OCI-LY7 (cell line): ENCODE measurements around the gene WSB1. TPM values are rescaled to one million over a fixed set of nuclear protein-coding genes. Genes with fewer than 3 reads are reported as not detected.

Experiments used
- BruUV-seq: library from RNA; stranded (reverse); fragments of 400-500 nt; replicated peaks from 2 replicates; lab custom pipeline; 2021; lab: Mats Ljungman, UMichigan
- CTCF ChIA-PET: fragments of 300-600 bp; sonication (Branson Sonifier 250); formaldehyde crosslinking; loops from one replicate; lab custom pipeline; 2022; ENCODE audit warnings: antibody characterized with exemption; ENCODE audit not compliant: unreplicated experiment; lab: Charles Lee
- POLR2A ChIA-PET: fragments of 300-600 bp; sonication (Branson Sonifier 250); formaldehyde crosslinking; loops from one replicate; lab custom pipeline; 2022; ENCODE audit warnings: antibody characterized with exemption; lab: Charles Lee
- DNase-seq: peaks from one replicate; pipeline ENCODE4 v3.0.0-alpha.2; 2015; ENCODE audit warnings: low spot score
- H2AFZ ChIP-seq: fragments of 200-600 bp; sonication (generic), shearing (Covaris generic); 2 replicates; pipeline ENCODE4 v1.6.1; 2014; ENCODE audit warnings: mild to moderate bottlenecking, antibody characterized with exemption, low read length, moderate library complexity
- H3K27ac ChIP-seq: fragments of 200-600 bp; sonication (generic); 2 replicates; pipeline ENCODE4 v1.5.1; 2014; ENCODE audit warnings: mixed run types, low read depth, mild to moderate bottlenecking, moderate library complexity, low read length, inconsistent platforms; ENCODE audit not compliant: poor library complexity, severe bottlenecking
- H3K36me3 ChIP-seq: fragments of 200-600 bp; sonication (generic); 2 replicates; pipeline ENCODE4 v1.6.1; 2014; ENCODE audit warnings: mild to moderate bottlenecking, antibody characterized with exemption, low read length, moderate library complexity, mixed read lengths; ENCODE audit not compliant: insufficient read depth
- H3K4me1 ChIP-seq: fragments of 200-600 bp; sonication (generic); 2 replicates; pipeline ENCODE4 v1.5.1; 2014; ENCODE audit warnings: mild to moderate bottlenecking, low read length; ENCODE audit not compliant: insufficient read depth, poor library complexity, severe bottlenecking
- H3K4me2 ChIP-seq: fragments of 200-600 bp; sonication (generic); 2 replicates; pipeline ENCODE4 v1.6.1; 2014; ENCODE audit warnings: mild to moderate bottlenecking, low read length
- H3K4me3 ChIP-seq: fragments of 200-600 bp; sonication (generic); 2 replicates; pipeline ENCODE4 v1.5.1; 2014; ENCODE audit warnings: mild to moderate bottlenecking, low read depth, low read length; ENCODE audit not compliant: poor library complexity, severe bottlenecking
- H3K79me2 ChIP-seq: fragments of 200-600 bp; sonication (generic); 2 replicates; pipeline ENCODE4 v1.6.1; 2016; ENCODE audit warnings: low read depth, mild to moderate bottlenecking, low read length, moderate library complexity, mixed read lengths; ENCODE audit not compliant: insufficient read depth
- H3K9me2 ChIP-seq: fragments of 200-600 bp; sonication (generic); 2 replicates; pipeline ENCODE4 v1.6.1; 2016; ENCODE audit warnings: mild to moderate bottlenecking, low read length, mixed read lengths; ENCODE audit not compliant: insufficient read depth
- H3K9me3 ChIP-seq: fragments of 200-600 bp; sonication (generic); 2 replicates; pipeline ENCODE4 v1.6.1; 2014; ENCODE audit warnings: mild to moderate bottlenecking, mixed run types, low read length, mixed read lengths
- H4K20me1 ChIP-seq: fragments of 200-600 bp; sonication (generic); 2 replicates; pipeline ENCODE4 v1.6.1; 2014; ENCODE audit warnings: mild to moderate bottlenecking, antibody characterized with exemption, low read length, moderate library complexity, mixed read lengths; ENCODE audit not compliant: insufficient read depth
- CTCF ChIP-seq: fragments of 200-600 bp; sonication (generic); conservative IDR thresholded peaks from 2 replicates; pipeline ENCODE4 v1.5.1; 2014; ENCODE audit warnings: mild to moderate bottlenecking, antibody characterized with exemption, low read length, moderate library complexity, mixed read lengths
- EZH2phosphoT487 ChIP-seq: fragments of 200-600 bp; sonication (generic); IDR thresholded peaks from 2 replicates; pipeline ENCODE4 v1.6.1; 2018; ENCODE audit warnings: low read depth, borderline replicate concordance, mild to moderate bottlenecking, mixed run types, antibody characterized with exemption, low read length, moderate library complexity, mixed read lengths
- intact Hi-C: fragments of 100-400 bp; cut with micrococcal nuclease; formaldehyde crosslinking; loops from one replicate; pipeline ENCODE4 v1.10.0; 2022; ENCODE audit not compliant: unreplicated experiment
- total RNA-seq, 2 experiments: library from RNA; depleted of rRNA in 1 of 2; stranded (reverse); fragments of >200 nt in 1 of 2; shearing (Covaris generic) in 1 of 2; gene quantifications; 2 replicates each; pipeline ENCODE4 v1.2.3, GENCODE V29; 2014 to 2022

WSB1 gene
- total RNA-seq, 2 experiments from 2014 or later = 115 to 118 TPM

- Histone ChIP-seq H3K4me3 (no peak overlapping the region), H4K20me1 (no peaks in the 10 kb centered on the region), H3K4me1 (no peaks in the 10 kb centered on the region), H3K79me2 (no peaks in the 10 kb centered on the region), H3K9me3 (no peaks in the 10 kb centered on the region), H3K9me2 (no peaks in the 10 kb centered on the region), H2AFZ (no peak overlapping the region), H3K4me2 (no peak overlapping the region), H3K27ac (no peak overlapping the region), H3K36me3 (peaks cover 82% of the 10 kb centered on the region)
- intact Hi-C loops = no loop called here
- ChIA-PET POLR2A (interaction anchor here (0.7 to 1.1 kb wide), 3 partner anchors 9 to 13 kb away, joined by 3 to 4 read pairs (median 3); no protein-coding TSS in a partner anchor), CTCF (no interaction called here)
- TF ChIP-seq CTCF (no peak), EZH2phosphoT487 (no peak)
- no TSS peak for BruUV-seq
- DNase-seq = no peak
These were observed 21.4 kb downstream of the WSB1 start for GRCh38 chr17:27315322-27315721.

GRCh38 chr17:27315796-27316465 is 22.0 kb downstream of the WSB1 start:
- Histone ChIP-seq H4K20me1 (no peaks in the 10 kb centered on the region), H3K4me3 (no peak overlapping the region), H3K4me2 (no peak overlapping the region), H3K9me2 (no peaks in the 10 kb centered on the region), H3K4me1 (no peaks in the 10 kb centered on the region), H3K9me3 (no peaks in the 10 kb centered on the region), H2AFZ (no peak overlapping the region), H3K36me3 (peaks cover 76% of the 10 kb centered on the region), H3K27ac (no peak overlapping the region), H3K79me2 (no peaks in the 10 kb centered on the region)
- no TSS peak for BruUV-seq
- TF ChIP-seq CTCF (no peak), EZH2phosphoT487 (no peak)
- intact Hi-C loops = no loop called here
- ChIA-PET POLR2A (interaction anchor here (0.6 to 0.7 kb wide), 3 partner anchors 11 to 253 kb away, joined by 3 to 5 read pairs (median 4); no protein-coding TSS in a partner anchor), CTCF (no interaction called here)
- DNase-seq = no peak

GRCh38 chr17:27318228-27318627 is 24.3 kb downstream of the WSB1 start:
- BruUV-seq = no TSS peak
- Histone ChIP-seq H3K4me1 (no peaks in the 10 kb centered on the region), H3K4me3 (no peak overlapping the region), H3K9me2 (no peaks in the 10 kb centered on the region), H3K79me2 (no peaks in the 10 kb centered on the region), H3K4me2 (no peak overlapping the region), H4K20me1 (no peaks in the 10 kb centered on the region), H3K27ac (no peak overlapping the region), H3K9me3 (no peaks in the 10 kb centered on the region), H3K36me3 (peaks cover 54% of the 10 kb centered on the region), H2AFZ (no peak overlapping the region)
- DNase-seq = no peak
- ChIA-PET CTCF (no interaction called here), POLR2A (interaction anchor here (1.2 kb wide), 1 partner anchor 11 kb away, joined by 3 read pairs; no protein-coding TSS in a partner anchor)
- intact Hi-C loops = no loop called here
- TF ChIP-seq CTCF (no peak), EZH2phosphoT487 (no peak)
